Measurements from ENCODE around the gene CERS6. TPM values are rescaled to one million over a fixed set of nuclear protein-coding genes. Genes with fewer than 3 reads are reported as not detected.

The CERS6 gene
- total RNA-seq, 2 donors from 2014 or later: 8.2 to 8.4 TPM

- peak overlapping the region; percentile 60 for H3K27ac Mint-ChIP-seq
- H3K4me3 Mint-ChIP-seq: peak overlapping the region; percentile 47
- H3K4me1 Mint-ChIP-seq: peaks cover 31% of the 10 kb centered on the region
- DNase-seq (no peak), ATAC-seq (no peak)
- H3K36me3 Mint-ChIP-seq (ENCODE audit: low read depth): no peaks in the 10 kb centered on the region
- H3K9me3 ChIP-seq (ENCODE audit: control insufficient read depth, low read length, poor library complexity, severe bottlenecking): no peaks in the 10 kb centered on the region
- H3K27me3 Mint-ChIP-seq: no peaks in the 10 kb centered on the region
Measured at GRCh38 chr2:168466190-168466737, 10.2 kb downstream of the CERS6 start.

GRCh38 chr2:168466834-168467565 is 10.9 kb downstream of the CERS6 start:
- no peak for ATAC-seq
- DNase-seq: no peak
- no peaks in the 10 kb centered on the region for H3K9me3 ChIP-seq (ENCODE audit: control insufficient read depth, low read length, poor library complexity, severe bottlenecking)
- H3K27ac Mint-ChIP-seq: peak overlapping the region; percentile 60
- no peaks in the 10 kb centered on the region for H3K27me3 Mint-ChIP-seq
- no peaks in the 10 kb centered on the region for H3K36me3 Mint-ChIP-seq (ENCODE audit: low read depth)
- H3K4me3 Mint-ChIP-seq: peak overlapping the region; percentile 47
- H3K4me1 Mint-ChIP-seq: peaks cover 30% of the 10 kb centered on the region

- Mint-ChIP-seq H3K27ac (no peak overlapping the region), H3K4me3 (no peak overlapping the region), H3K4me1 (peaks cover 30% of the 10 kb centered on the region), H3K36me3 (ENCODE audit: low read depth) (no peaks in the 10 kb centered on the region), H3K27me3 (no peaks in the 10 kb centered on the region)
- no peaks in the 10 kb centered on the region for H3K9me3 ChIP-seq (ENCODE audit: control insufficient read depth, low read length, poor library complexity, severe bottlenecking)
- ATAC-seq: no peak
- DNase-seq: no peak
Measured at GRCh38 chr2:168467729-168468128, 11.7 kb downstream of the CERS6 start.

- DNase-seq (no peak), ATAC-seq (no peak)
- no peaks in the 10 kb centered on the region for H3K9me3 ChIP-seq (ENCODE audit: control insufficient read depth, low read length, poor library complexity, severe bottlenecking)
- Mint-ChIP-seq H3K36me3 (ENCODE audit: low read depth) (no peaks in the 10 kb centered on the region), H3K4me3 (no peak overlapping the region), H3K27me3 (no peaks in the 10 kb centered on the region), H3K27ac (no peak overlapping the region), H3K4me1 (peaks cover 30% of the 10 kb centered on the region)
Measured at GRCh38 chr2:168468354-168468753, 12.3 kb downstream of the CERS6 start.

GRCh38 chr2:168469281-168469988 is 13.4 kb downstream of the CERS6 start:
- DNase-seq: no peak
- H3K9me3 ChIP-seq (ENCODE audit: control insufficient read depth, low read length, poor library complexity, severe bottlenecking): no peaks in the 10 kb centered on the region
- H3K4me3 Mint-ChIP-seq: no peak overlapping the region
- ATAC-seq: no peak
- peaks cover 29% of the 10 kb centered on the region for H3K4me1 Mint-ChIP-seq
- peaks cover 2% of the 10 kb centered on the region for H3K36me3 Mint-ChIP-seq (ENCODE audit: low read depth)
- no peaks in the 10 kb centered on the region for H3K27me3 Mint-ChIP-seq
- H3K27ac Mint-ChIP-seq: no peak overlapping the region

- peaks cover 2% of the 10 kb centered on the region for H3K36me3 Mint-ChIP-seq (ENCODE audit: low read depth)
- no peak overlapping the region for H3K4me3 Mint-ChIP-seq
- H3K4me1 Mint-ChIP-seq: peaks cover 28% of the 10 kb centered on the region
- no peaks in the 10 kb centered on the region for H3K27me3 Mint-ChIP-seq
- DNase-seq (no peak), ATAC-seq (no peak)
- no peak overlapping the region for H3K27ac Mint-ChIP-seq
- H3K9me3 ChIP-seq (ENCODE audit: control insufficient read depth, low read length, poor library complexity, severe bottlenecking): no peaks in the 10 kb centered on the region
Measured at GRCh38 chr2:168470320-168471162, 14.5 kb downstream of the CERS6 start.

GRCh38 chr2:168471163-168471475 is 15.0 kb downstream of the CERS6 start:
- no peaks in the 10 kb centered on the region for H3K9me3 ChIP-seq (ENCODE audit: control insufficient read depth, low read length, poor library complexity, severe bottlenecking)
- peaks cover 26% of the 10 kb centered on the region for H3K4me1 Mint-ChIP-seq
- DNase-seq: no peak
- H3K36me3 Mint-ChIP-seq (ENCODE audit: low read depth): peaks cover 2% of the 10 kb centered on the region
- no peak overlapping the region for H3K4me3 Mint-ChIP-seq
- no peaks in the 10 kb centered on the region for H3K27me3 Mint-ChIP-seq
- H3K27ac Mint-ChIP-seq: no peak overlapping the region
- no peak for ATAC-seq

- H3K9me3 ChIP-seq (ENCODE audit: control insufficient read depth, low read length, poor library complexity, severe bottlenecking): no peaks in the 10 kb centered on the region
- ATAC-seq (no peak), DNase-seq (no peak)
- no peaks in the 10 kb centered on the region for H3K27me3 Mint-ChIP-seq
- peaks cover 13% of the 10 kb centered on the region for H3K4me1 Mint-ChIP-seq
- peaks cover 2% of the 10 kb centered on the region for H3K36me3 Mint-ChIP-seq (ENCODE audit: low read depth)
- no peak overlapping the region for H3K27ac Mint-ChIP-seq
- H3K4me3 Mint-ChIP-seq: no peak overlapping the region
Measured at GRCh38 chr2:168475636-168476035, 19.6 kb downstream of the CERS6 start.

GRCh38 chr2:168478206-168478605 is 22.1 kb downstream of the CERS6 start:
- no peaks in the 10 kb centered on the region for H3K27me3 Mint-ChIP-seq
- no peak overlapping the region for H3K27ac Mint-ChIP-seq
- peaks cover 2% of the 10 kb centered on the region for H3K36me3 Mint-ChIP-seq (ENCODE audit: low read depth)
- ATAC-seq (no peak), DNase-seq (no peak)
- no peak overlapping the region for H3K4me3 Mint-ChIP-seq
- H3K4me1 Mint-ChIP-seq: peaks cover 11% of the 10 kb centered on the region
- H3K9me3 ChIP-seq (ENCODE audit: control insufficient read depth, low read length, poor library complexity, severe bottlenecking): no peaks in the 10 kb centered on the region

- DNase-seq (no peak), ATAC-seq (no peak)
- Mint-ChIP-seq H3K4me3 (no peak overlapping the region), H3K4me1 (peaks cover 13% of the 10 kb centered on the region), H3K27me3 (no peaks in the 10 kb centered on the region), H3K27ac (no peak overlapping the region), H3K36me3 (ENCODE audit: low read depth) (no peaks in the 10 kb centered on the region)
- no peaks in the 10 kb centered on the region for H3K9me3 ChIP-seq (ENCODE audit: control insufficient read depth, low read length, poor library complexity, severe bottlenecking)
Measured at GRCh38 chr2:168480356-168480755, 24.3 kb downstream of the CERS6 start.

- H3K4me1 Mint-ChIP-seq: peaks cover 13% of the 10 kb centered on the region
- no peak for DNase-seq
- no peak for ATAC-seq
- H3K4me3 Mint-ChIP-seq: no peak overlapping the region
- no peaks in the 10 kb centered on the region for H3K9me3 ChIP-seq (ENCODE audit: control insufficient read depth, low read length, poor library complexity, severe bottlenecking)
- no peak overlapping the region for H3K27ac Mint-ChIP-seq
- no peaks in the 10 kb centered on the region for H3K36me3 Mint-ChIP-seq (ENCODE audit: low read depth)
- no peaks in the 10 kb centered on the region for H3K27me3 Mint-ChIP-seq
Measured at GRCh38 chr2:168480825-168481585, 24.9 kb downstream of the CERS6 start.

GRCh38 chr2:168482269-168482668 is 26.2 kb downstream of the CERS6 start:
- no peak overlapping the region for H3K4me3 Mint-ChIP-seq
- no peaks in the 10 kb centered on the region for H3K27me3 Mint-ChIP-seq
- ATAC-seq (no peak), DNase-seq (no peak)
- peaks cover 10% of the 10 kb centered on the region for H3K4me1 Mint-ChIP-seq
- no peaks in the 10 kb centered on the region for H3K9me3 ChIP-seq (ENCODE audit: control insufficient read depth, low read length, poor library complexity, severe bottlenecking)
- no peak overlapping the region for H3K27ac Mint-ChIP-seq
- no peaks in the 10 kb centered on the region for H3K36me3 Mint-ChIP-seq (ENCODE audit: low read depth)
